GM18867 (cell line): Measurements from ENCODE around the gene KRT3.

ENCODE experiments used
- ATAC-seq: cut with Tn5 transposase; IDR thresholded peaks from one replicate; pipeline ENCODE4 v1.9.1; 2021; ENCODE audit warnings: mild to moderate bottlenecking, moderate library complexity; ENCODE audit not compliant: unreplicated experiment

KRT3 gene

DNA sequence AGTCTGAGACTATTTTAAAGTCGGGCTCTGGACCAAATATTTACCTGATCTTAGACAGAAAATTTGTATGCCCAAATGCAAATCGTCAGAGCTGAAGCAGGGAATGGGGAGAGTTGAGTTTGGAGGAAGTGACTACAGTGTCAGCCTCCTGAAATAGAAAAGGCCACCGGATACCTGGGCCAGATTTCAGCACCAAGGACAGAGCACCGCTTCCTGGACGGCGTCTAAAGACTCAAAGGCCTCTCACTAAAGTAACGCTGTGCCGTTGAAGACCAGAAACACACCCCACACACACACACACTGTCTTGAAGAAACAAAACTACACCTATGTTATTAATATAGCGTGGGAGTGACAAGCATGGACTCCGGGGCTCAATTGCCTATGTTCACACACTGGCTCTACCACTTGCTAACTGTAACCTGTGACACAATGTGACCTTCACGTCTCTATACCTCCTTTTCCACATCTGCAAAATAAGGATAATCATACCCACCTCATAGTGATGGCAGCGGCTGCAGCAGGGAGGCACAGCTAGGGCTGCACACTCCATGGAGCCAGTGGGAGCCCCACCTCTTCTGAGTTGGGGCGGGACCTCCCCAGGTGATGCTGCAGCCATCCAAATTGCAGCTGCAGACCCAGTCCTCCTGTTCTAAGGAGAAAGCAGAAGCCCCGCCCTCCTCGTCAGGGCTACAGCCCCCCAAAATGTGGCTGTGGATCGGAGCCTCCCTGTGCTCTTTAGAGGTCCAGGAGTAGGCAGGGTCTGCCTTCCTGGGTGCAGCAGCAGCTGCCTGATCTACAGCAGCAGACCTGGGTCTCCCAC, 54.3 kb downstream of the KRT3 start:
- ATAC-seq: no peak

DNA sequence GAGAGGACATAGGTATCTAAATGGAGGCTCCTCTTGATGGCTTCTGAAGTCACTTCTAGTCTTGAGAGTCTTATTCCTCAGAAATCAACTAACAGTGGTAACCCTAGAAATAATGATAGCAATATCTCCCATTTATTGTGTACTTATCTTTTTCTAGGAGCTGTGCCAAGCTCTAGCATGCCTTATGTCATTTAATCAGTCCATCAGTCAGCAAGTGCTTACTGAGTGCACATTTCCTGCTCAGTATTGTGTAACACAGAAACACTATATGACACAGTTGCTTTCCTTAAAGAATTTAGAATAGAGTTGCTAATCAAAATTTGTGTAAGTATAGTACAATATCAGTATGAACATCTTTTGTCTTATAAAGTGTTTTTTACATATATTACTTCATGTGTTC, 55.3 kb downstream of the KRT3 start:
- no peak for ATAC-seq

DNA sequence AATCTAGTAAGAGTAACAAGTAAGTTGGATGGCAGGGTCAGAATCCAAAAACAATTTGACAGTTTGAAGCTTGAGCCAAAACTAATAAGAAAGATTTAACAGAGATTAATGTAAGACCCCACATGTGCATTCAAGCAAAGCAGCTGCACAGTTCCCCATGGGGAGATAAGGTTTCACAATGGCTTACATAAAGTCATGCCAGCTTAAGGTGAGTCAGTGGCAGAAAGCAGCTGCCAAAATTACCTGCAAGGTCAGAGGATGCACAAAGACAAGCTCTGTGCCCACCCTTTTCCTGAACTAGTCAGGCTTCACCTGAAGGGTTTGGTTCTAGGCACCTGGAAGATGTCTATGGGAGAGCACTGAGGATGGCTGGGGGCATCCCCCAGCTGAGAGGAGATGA, 56.0 kb downstream of the KRT3 start:
- no peak for ATAC-seq
